ENCODE results near the gene SSPN.

SSPN gene

DNA sequence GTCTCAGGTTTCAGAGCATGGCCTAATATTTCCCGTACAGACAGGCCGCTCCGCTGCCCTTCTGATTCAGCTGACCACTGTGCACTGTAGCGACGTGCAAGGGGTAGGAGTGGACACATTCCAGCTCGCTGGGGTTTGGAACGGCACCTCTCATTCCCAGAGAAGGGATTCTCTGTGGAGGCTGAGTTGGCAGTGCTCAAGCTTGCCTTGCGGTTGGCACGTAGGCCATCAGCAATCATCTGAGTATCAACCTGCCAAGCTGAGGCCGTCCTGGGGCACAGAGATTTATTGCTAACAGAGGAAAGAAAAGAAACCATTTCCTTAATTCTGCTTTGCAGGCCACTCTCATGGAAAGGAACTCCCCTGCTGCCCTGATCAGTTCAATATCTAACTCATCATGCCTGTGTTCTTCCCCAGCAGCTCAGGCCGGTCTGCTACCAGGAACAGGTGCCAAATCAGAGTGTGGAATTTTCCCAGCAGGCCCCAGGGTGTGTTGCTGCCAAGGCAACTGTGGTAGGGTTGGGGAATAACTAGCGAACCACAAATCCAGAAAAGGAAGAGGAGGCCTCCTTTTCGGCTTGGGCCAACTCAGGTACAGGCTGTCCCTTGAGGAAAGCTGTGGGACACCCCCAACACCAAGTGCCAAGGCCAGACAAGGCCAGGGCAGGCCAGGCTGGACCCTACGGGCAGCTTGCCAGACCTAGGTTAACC, 92.5 kb downstream of the SSPN start:
- DNase-seq: no peak

- DNase-seq: no peak
These were observed 95.2 kb downstream of the SSPN start for GRCh38 chr12:26290565-26290964.

- no peak for DNase-seq
These were observed 97.2 kb downstream of the SSPN start for GRCh38 chr12:26292596-26292995.

- no peak for DNase-seq
These were observed 98.2 kb downstream of the SSPN start for GRCh38 chr12:26293612-26294011.

DNA sequence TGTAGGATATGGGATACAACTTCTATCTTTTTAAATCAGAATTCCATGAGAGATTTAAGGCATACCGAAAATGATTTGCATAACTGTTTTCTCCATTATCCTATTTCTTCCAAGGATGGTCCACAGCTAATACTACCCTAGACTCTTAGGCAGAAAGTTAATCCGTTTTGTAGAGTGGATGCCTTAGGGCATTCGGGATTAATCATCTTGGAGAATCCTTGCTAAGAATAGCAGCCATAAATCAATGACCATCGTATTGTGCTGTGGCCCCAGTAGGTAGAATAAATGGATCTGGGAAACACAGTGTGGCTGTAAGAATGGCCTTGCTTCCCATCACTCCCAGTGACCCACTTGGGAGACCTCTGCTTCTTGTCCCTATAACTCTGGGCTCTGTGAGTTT, 99.6 kb downstream of the SSPN start:
- DNase-seq: no peak

- DNase-seq: no peak
These were observed 102.2 kb downstream of the SSPN start for GRCh38 chr12:26297396-26298070.

- no peak for DNase-seq
These were observed 103.6 kb downstream of the SSPN start for GRCh38 chr12:26298785-26299621.

- DNase-seq: no peak
These were observed 104.4 kb downstream of the SSPN start for GRCh38 chr12:26299751-26300150.
